ENCODE data around the gene SHQ1. TPM values are rescaled to one million over a fixed set of nuclear protein-coding genes. Genes with fewer than 3 reads are reported as not detected.

SHQ1 gene
- total RNA-seq, 2 experiments from 2014 or later = 29.8 to 31.4 TPM

DNA sequence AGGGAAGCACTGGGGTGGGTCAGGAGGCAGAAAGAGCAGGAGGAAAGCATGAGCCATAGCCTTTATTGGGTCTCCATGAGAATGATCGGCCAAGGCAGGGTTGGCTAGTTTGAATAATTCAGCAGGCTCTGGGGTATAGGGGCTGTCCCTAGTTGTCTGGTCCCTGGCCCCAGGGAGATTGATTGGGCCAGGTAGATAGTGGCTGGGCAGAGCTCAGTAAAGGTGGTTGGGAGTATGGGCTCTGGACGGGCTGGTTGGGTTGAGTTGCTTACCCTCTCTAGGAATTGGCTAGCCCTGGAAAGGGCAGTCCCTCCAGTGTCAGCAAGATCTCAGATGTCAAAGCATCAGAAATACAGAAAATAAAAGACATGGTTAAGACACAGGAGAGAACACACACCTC, 148.1 kb downstream of the SHQ1 start:
- Mint-ChIP-seq H3K36me3 (ENCODE audit: low read depth) (no peaks in the 10 kb centered on the region), H3K4me3 (no peak overlapping the region), H3K27ac (no peak overlapping the region), H3K27me3 (no peaks in the 10 kb centered on the region), H3K4me1 (ENCODE audit: low read depth) (no peaks in the 10 kb centered on the region), H3K9me3 (no peaks in the 10 kb centered on the region)
- TF ChIP-seq, protein P1, sequence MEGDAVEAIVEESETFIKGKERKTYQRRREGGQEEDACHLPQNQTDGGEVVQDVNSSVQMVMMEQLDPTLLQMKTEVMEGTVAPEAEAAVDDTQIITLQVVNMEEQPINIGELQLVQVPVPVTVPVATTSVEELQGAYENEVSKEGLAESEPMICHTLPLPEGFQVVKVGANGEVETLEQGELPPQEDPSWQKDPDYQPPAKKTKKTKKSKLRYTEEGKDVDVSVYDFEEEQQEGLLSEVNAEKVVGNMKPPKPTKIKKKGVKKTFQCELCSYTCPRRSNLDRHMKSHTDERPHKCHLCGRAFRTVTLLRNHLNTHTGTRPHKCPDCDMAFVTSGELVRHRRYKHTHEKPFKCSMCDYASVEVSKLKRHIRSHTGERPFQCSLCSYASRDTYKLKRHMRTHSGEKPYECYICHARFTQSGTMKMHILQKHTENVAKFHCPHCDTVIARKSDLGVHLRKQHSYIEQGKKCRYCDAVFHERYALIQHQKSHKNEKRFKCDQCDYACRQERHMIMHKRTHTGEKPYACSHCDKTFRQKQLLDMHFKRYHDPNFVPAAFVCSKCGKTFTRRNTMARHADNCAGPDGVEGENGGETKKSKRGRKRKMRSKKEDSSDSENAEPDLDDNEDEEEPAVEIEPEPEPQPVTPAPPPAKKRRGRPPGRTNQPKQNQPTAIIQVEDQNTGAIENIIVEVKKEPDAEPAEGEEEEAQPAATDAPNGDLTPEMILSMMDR (IDR thresholded peaks at IDR 0.05) = no peak
- intact Hi-C loops (cut with micrococcal nuclease) = no loop called here
- POLR2A ChIA-PET = no interaction called here
- CTCF ChIA-PET = no interaction called here
- ATAC-seq (no peak), DNase-seq (no peak)

DNA sequence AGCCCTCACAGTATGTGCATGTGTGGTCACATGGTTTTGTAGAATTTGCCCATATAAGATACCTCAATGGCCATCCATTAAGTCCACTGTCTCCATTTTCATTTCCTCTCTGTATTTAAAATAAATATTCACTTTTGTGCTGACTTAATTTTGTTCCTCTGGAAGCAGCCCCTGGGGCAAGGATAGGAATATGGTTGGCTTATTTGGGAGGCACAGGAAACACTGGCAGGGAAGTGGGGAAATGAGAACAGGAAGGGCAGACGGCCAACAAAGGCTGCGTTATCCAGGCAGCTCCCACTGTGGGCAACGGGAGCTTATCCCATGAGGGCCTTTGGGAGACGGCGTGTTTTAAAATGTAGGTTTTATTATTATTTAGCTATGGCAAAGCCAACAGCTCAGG, 148.6 kb downstream of the SHQ1 start:
- H3K36me3 Mint-ChIP-seq (ENCODE audit: low read depth) = no peaks in the 10 kb centered on the region

More for the DNA sequence above, 148.6 kb downstream of the SHQ1 start:
- Mint-ChIP-seq H3K9me3 (no peaks in the 10 kb centered on the region), H3K4me1 (ENCODE audit: low read depth) (no peaks in the 10 kb centered on the region), H3K27me3 (no peaks in the 10 kb centered on the region), H3K4me3 (no peak overlapping the region), H3K27ac (no peak overlapping the region)
- POLR2A ChIA-PET = no interaction called here
- no peak for ATAC-seq
- CTCF ChIA-PET = no interaction called here
- intact Hi-C loops (cut with micrococcal nuclease) = no loop called here
- DNase-seq = no peak
- TF ChIP-seq, protein P1 (IDR thresholded peaks at IDR 0.05) = no peak

Other genes with a start within 250 kb of the SHQ1 start
- under 1 TPM; 0.11 to 0.92 TPM for gene GXYLT2, start 39.6 kb upstream of the SHQ1 start, total RNA-seq
- gene PPP4R2, start 148.4 kb upstream of the SHQ1 start, total RNA-seq = 10 to 100 TPM; 85.5 to 88.6 TPM
- gene EBLN2, start 213.2 kb upstream of the SHQ1 start, total RNA-seq = 1 to 10 TPM; 4.9 to 5.0 TPM